ENCODE measurements around the gene MRPL40.
A peak's percentile ranks its signal among the peaks of the same experiment; 100 is the strongest.

The MRPL40 gene

DNA sequence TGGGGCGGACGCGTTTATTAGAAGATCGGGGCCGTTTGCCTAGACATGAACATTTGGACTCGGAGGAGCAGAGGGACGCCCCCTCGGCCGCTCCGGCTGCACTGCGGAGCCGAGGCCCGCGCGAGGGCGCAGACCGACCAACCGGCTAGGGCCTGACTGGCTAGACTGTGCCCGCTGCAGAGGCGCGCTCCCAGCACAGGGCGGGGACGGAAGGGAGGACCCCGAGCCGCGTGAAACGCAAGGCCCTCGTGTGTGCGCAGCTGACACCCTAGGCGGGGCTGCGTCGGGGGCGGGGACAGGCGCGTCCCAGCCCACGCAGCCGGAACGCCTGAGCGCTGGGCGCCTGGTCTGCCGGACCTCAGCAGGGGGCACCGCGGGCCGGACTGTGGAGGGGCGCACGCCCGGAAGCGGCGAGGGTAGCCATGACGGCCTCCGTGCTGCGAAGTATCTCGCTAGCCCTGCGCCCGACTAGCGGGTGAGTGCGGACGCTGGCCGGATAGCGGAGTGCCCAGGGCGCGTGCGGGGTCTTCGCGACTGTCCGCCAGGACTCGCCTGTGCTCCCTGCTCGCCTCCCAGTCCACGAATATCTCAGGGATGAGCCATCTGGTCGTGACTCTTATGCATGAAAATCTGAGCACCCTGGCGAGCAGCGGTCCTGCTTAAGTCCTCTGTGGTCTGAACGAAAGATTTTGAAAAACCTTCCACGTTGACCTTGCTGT lies at the start of gene MRPL40:
MRPL40 (plus strand) TSS at position 413 of the 719 bp plus-strand sequence; CDS start at position 423, 10 bp downstream.
- peak; percentile 78 to 97 for DNase-seq

DNA sequence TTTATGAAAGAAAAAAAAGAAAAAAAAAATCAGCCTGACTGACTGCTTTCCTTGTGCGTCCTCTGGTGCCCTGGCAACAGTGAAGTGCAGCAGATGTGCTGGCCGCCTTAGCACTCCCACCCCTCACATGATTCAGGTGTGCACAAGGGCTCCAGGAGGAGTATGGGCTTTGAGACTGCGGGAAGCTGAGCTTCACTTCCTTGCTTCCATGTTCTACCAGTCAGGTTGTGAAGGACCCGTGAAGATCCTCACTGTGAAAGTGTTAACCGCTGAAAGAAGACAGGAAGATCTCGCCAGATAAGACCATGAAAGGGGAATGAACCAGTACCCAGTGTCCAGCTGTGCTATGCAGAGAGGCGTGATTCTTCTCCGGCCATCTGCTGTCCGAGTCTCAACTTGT lies 49.1 kb upstream of the MRPL40 start:
- no peak for DNase-seq

- no peak for DNase-seq
Observed at GRCh38 chr22:19385221-19385906, 47.0 kb upstream of the MRPL40 start.

DNA sequence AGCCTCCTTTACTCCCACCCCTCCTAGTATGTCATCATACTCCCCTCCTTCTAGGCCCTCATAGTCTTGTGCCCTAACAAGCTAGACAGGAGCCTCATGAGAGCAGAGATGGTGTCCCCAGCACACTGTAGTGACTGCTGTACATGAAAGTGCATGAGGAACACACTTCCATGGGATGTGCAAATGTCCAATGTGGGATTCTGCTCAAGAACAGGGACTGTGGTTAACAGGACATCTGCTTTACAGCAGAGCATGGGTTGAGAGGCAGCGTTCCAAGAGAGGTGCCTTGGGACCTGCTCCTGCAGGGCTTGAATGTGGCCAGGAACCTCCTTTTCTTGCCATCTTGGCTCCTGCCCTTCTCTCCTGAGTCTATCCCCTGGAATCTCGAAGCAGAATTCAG lies 46.1 kb upstream of the MRPL40 start:
- DNase-seq, result no peak

DNA sequence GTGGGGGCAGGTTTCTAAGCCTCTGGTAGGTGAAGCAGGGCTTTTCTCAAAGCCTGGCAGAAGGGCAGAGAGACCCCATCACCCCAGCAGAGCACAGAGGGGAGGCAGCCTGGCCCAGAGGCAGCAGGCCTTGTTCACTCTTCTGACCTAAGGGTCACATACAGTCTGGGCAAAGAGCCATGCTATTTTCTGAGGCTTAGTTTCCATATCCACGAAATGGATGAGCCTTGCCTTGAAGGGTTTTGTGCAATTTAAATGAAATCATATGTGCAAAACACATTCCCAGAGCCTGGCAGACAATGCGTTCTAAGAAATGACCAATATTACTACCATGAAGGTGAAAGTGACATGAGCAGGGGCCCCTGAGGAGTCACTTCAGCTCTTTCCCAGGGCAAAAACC lies 45.3 kb upstream of the MRPL40 start:
- DNase-seq, result no peak

DNA sequence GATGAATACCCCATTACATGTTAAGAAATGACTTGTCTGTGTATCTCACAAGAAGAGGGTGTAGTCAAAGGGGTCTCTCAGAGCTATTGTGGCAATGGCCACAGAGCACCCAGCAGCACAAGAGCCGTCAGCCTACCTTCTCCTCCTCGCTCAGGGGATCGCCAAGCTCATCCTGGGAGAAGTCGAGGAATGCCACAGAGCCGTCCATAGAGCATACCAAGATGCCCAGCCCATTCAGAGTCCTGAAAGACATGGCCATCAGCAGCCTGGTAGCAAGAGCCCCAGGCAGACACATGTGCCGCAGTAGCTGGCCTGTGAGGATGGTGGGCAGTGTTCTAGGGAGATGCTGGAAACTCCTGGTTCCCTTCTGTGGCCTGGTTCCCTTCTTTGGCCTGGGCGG lies 44.8 kb upstream of the MRPL40 start:
- no peak for DNase-seq

DNA sequence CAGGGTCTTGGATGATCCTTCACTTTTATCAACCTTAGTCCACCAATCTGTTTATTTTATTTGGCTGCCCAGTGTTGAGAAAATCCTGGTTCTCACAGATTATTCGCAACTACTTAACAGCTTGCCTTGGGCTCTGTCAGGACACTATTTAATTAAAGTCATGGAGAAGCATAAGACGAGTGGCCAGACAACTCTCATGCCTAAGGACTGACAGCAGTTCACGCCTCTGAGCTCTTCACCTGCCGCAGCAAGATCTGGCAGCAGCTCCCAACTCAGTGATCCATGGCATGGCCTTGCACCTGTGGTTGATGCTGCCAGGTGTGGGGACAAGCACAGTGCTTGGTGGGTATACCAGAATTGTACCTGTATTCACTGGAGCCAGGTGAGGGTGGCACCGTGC lies 38.6 kb upstream of the MRPL40 start:
- DNase-seq, result no peak

DNA sequence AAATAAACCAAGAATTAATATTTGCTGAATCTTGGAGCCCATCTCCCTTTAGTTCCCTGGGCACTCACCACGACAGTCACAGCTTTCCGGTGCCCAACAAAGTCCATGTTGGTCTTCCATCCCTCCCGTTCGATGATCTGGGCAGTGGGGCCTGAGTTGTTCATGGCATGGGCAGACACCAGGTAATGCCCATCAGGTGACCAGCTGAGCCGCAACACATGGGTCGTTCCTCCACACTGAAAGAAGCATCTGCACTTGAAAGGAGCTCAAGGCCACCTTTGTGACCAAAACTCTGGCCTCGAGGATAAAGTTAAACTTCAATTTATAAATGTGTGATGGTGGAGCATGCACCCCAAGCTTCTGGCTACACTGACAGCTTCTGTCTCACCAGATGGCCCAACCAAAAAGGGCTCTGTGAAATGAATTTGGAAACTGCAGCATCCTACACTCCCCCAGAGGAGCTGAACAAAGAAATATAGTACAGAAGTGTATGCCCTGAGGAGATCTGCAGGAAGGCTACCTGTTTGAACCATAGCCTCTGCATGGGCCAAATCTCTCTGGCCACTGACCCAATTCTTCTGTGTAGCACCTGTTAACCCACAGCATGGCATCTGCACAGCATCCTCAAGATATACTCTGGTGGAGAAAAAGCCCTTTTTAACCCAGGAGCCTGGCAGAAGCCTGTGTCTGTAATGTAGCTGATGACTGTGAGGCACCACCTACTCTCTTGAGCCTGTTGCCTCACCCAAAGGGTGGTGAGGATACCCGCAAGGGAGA lies 37.9 kb upstream of the MRPL40 start:
- no peak for DNase-seq

GRCh38 chr22:19395276-19395675 lies 37.1 kb upstream of the MRPL40 start:
- no peak for DNase-seq

DNA sequence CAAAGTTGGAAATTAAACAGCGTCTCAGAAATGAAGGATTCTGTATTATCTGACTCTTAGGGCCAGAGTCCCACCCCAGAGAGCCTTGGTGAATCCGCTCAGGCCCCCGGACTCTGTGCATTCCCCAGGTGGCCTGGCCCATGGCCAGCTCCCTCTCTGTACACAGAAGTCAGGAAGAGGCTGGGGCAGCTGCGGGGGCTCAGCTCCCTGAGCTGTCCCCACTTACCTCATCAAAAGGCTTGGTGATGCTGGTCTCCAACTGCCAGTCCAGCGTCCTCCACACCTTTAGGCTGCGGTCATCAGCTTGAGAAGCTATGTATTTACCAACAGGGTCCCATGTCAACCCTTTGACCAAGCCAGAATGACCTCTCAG lies 35.8 kb upstream of the MRPL40 start:
- no peak for DNase-seq

- DNase-seq, result peak in 1 of 2 experiments; percentile 50
Observed at GRCh38 chr22:19396934-19397733, 35.2 kb upstream of the MRPL40 start.

- peak in 1 of 2 experiments; percentile 47 for DNase-seq
Observed at GRCh38 chr22:19397734-19398104, 34.6 kb upstream of the MRPL40 start.

DNA sequence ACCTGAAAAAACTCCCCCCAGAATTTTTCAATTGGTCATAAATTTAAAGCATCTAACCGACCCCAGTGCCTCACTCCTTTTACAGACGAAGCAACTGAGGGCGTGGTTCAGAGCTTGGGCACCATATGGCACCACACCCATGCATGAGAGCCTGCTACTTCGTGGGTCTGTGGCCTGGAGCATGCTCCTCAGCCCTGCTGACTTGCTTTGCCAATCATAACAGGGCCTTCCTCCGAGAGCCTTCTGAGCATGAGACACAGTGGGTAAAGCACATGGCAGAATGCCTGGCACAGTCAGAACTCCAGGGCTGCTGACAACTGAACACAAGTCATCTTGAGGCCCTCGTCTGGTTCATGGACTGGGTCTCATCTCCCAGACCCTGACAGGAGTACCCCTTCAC lies 34.1 kb upstream of the MRPL40 start:
- DNase-seq, result peak; percentile 29 to 80

DNA sequence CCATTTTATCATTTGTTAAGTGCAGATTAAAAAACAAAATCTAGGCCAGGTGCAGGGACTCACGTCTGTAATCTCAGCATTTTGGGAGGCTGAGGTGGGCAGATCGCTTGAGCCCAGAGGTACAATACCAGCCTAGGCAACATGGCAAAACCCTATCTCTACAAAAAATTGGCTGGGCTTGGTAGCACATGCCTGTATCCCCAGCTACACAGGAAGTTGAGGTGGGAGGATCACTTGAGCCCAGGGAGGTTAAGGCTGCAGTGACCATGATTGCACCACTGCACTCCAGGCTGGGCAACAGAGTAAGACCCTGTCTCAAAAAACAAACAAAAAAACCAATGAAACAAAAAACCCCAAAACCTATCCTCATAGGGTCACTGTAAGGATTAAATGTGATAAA lies 33.7 kb upstream of the MRPL40 start:
- no peak for DNase-seq

- DNase-seq, result no peak
Observed at GRCh38 chr22:19400881-19401280, 31.5 kb upstream of the MRPL40 start.

DNA sequence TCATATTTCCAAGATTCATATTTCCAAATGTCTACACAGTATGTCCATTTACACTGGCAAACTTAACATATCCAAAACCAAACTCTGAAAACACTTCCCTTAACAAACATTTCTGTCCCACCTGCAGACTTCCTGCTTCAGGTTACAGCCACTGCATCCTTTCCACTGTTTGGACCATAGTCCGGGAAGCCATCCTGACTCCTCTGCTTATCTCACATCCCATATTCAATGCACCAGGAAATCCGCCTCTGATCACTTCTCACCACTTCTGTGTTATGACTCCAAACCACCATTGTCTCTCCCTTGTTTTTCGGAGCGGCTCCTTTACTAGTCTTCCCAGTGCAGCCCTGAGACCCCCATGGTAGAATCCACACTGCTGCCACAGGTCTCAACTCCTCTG lies 30.9 kb upstream of the MRPL40 start:
- no peak for DNase-seq

GRCh38 chr22:19402642-19403191 lies 29.6 kb upstream of the MRPL40 start:
- no peak for DNase-seq

GRCh38 chr22:19404676-19405075 lies 27.7 kb upstream of the MRPL40 start:
- DNase-seq, result no peak

DNA sequence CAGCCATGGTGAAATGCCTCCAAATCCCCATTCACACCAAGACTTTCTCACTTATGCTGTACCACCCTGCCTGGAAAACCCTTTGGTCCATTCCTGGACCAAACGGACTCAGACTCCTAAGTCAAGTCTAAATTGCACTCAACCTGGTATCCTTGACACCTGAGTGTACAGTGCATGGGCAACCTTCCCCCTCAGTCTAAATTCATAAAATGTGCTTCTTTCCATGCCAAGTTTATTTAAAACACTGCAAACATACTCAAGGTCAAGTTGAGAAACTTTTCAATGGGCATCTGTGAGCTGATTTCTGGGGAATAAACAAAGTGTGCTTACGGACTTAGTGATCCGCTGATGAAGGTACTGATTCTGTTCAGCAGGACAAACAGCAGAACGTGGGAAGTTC lies 27.2 kb upstream of the MRPL40 start:
- DNase-seq, result no peak

GRCh38 chr22:19405652-19406051 lies 26.7 kb upstream of the MRPL40 start:
- no peak for DNase-seq

- DNase-seq, result no peak
Observed at GRCh38 chr22:19406281-19406811, 26.0 kb upstream of the MRPL40 start.

- no peak for DNase-seq
Observed at GRCh38 chr22:19406846-19407245, 25.5 kb upstream of the MRPL40 start.
